GM23338 (cell line): ENCODE data around the gene PHC2. TPM values are rescaled to one million over a fixed set of nuclear protein-coding genes. Genes with fewer than 3 reads are reported as not detected.

ENCODE experiments used
- ATAC-seq: fragments of 200-7000 bp; cut with Tn5 transposase; 3 replicates; pipeline ENCODE4 v1.9.1; 2020
- DNase-seq: peaks from one replicate; pipeline ENCODE4 v3.0.0-alpha.2; 2015; ENCODE audit warnings: low spot score
- H2AFZ ChIP-seq: fragments of 200-600 bp; sonication (generic); 2 replicates; pipeline ENCODE4 v1.8.0; 2016; ENCODE audit warnings: antibody characterized with exemption, mild to moderate bottlenecking, moderate library complexity
- H3F3A ChIP-seq: fragments of 200-600 bp; sonication (generic); replicated peaks from 2 replicates; pipeline ENCODE4 v1.8.0; 2017; ENCODE audit warnings: antibody characterized with exemption, mixed run types, low read depth
- H3K27ac ChIP-seq: fragments of 200-600 bp; sonication (generic); 2 replicates; pipeline ENCODE4 v1.6.1; 2016; ENCODE audit warnings: low read depth
- H3K27me3 ChIP-seq: fragments of 200-600 bp; sonication (generic); 2 replicates; pipeline ENCODE4 v1.8.0; 2016; ENCODE audit warnings: mild to moderate bottlenecking, mixed run types, moderate library complexity; ENCODE audit not compliant: insufficient read depth
- H3K36me3 ChIP-seq: fragments of 200-600 bp; sonication (generic); 2 replicates; pipeline ENCODE4 v1.8.0; 2016; ENCODE audit warnings: mild to moderate bottlenecking; ENCODE audit not compliant: insufficient read depth
- H3K4me1 ChIP-seq: fragments of 200-600 bp; sonication (generic); 2 replicates; pipeline ENCODE4 v1.8.0; 2016; ENCODE audit warnings: mild to moderate bottlenecking, moderate library complexity; ENCODE audit not compliant: insufficient read depth
- H3K4me2 ChIP-seq: fragments of 200-600 bp; sonication (generic); 2 replicates; pipeline ENCODE4 v1.7.1; 2017; ENCODE audit warnings: mixed run types
- H3K4me3 ChIP-seq: fragments of 200-600 bp; sonication (generic); 2 replicates; pipeline ENCODE4 v1.6.1; 2016; ENCODE audit warnings: mixed run types
- H3K79me2 ChIP-seq: fragments of 200-600 bp; sonication (generic); replicated peaks from 2 replicates; pipeline ENCODE4 v1.8.0; 2017; ENCODE audit warnings: mild to moderate bottlenecking; ENCODE audit not compliant: insufficient read depth
- H3K9me2 ChIP-seq: fragments of 200-600 bp; sonication (generic); 2 replicates; pipeline ENCODE4 v1.8.0; 2017; ENCODE audit not compliant: insufficient read depth
- H4K20me1 ChIP-seq: fragments of 200-600 bp; sonication (generic); replicated peaks from 2 replicates; pipeline ENCODE4 v1.8.0; 2017; ENCODE audit warnings: mild to moderate bottlenecking; ENCODE audit not compliant: insufficient read depth
- H3K27ac Mint-ChIP-seq: 2 replicates; pipeline ENCODE4 v1.8.0; 2020; ENCODE audit warnings: inconsistent platforms, mild to moderate bottlenecking, moderate library complexity, mixed read lengths
- H3K27me3 Mint-ChIP-seq: 3 replicates; pipeline ENCODE4 v1.8.0; 2022; ENCODE audit warnings: low read depth, mild to moderate bottlenecking, moderate library complexity, mixed read lengths, inconsistent platforms; ENCODE audit not compliant: insufficient read depth, poor library complexity
- H3K36me3 Mint-ChIP-seq: 3 replicates; pipeline ENCODE4 v1.8.0; 2021; ENCODE audit warnings: low read depth, mild to moderate bottlenecking, inconsistent platforms, moderate library complexity, mixed read lengths
- H3K4me1 Mint-ChIP-seq: 3 replicates; pipeline ENCODE4 v1.8.0; 2020; ENCODE audit warnings: mild to moderate bottlenecking, inconsistent platforms, mixed read lengths
- H3K4me3 Mint-ChIP-seq: 3 replicates; pipeline ENCODE4 v1.8.0; 2021; ENCODE audit warnings: moderate library complexity, mild to moderate bottlenecking, inconsistent platforms, mixed read lengths
- H3K9me3 Mint-ChIP-seq: 3 replicates; pipeline ENCODE4 v1.8.0; 2020; ENCODE audit warnings: moderate library complexity, mild to moderate bottlenecking, inconsistent platforms, mixed read lengths
- ETS1 ChIP-seq: IDR thresholded peaks from 2 replicates; pipeline ENCODE4 v1.6.1; 2016; ENCODE audit warnings: antibody characterized with exemption
- EZH2 ChIP-seq: fragments of 200-600 bp; sonication (generic); IDR thresholded peaks from one replicate; pipeline ENCODE4 v1.8.0; 2017; ENCODE audit warnings: antibody characterized with exemption, mild to moderate bottlenecking, low read depth; ENCODE audit not compliant: unreplicated experiment
- EZH2phosphoT487 ChIP-seq: fragments of 200-600 bp; sonication (generic); IDR thresholded peaks from one replicate; pipeline ENCODE4 v1.8.1; 2018; ENCODE audit warnings: antibody characterized with exemption; ENCODE audit not compliant: unreplicated experiment
- JUNB ChIP-seq: IDR thresholded peaks from one replicate; pipeline ENCODE4 v1.6.1; 2016; ENCODE audit warnings: antibody characterized with exemption; ENCODE audit not compliant: unreplicated experiment
- NANOG ChIP-seq: IDR thresholded peaks from 2 replicates; pipeline ENCODE4 v1.6.1; 2016; ENCODE audit warnings: antibody characterized with exemption, borderline replicate concordance
- POLR2AphosphoS5 ChIP-seq: IDR thresholded peaks from 2 replicates; pipeline ENCODE4 v1.6.1; 2016; ENCODE audit warnings: antibody characterized with exemption, low read depth
- STAT1 ChIP-seq: IDR thresholded peaks from one replicate; pipeline ENCODE4 v1.6.1; 2016; ENCODE audit warnings: antibody characterized with exemption; ENCODE audit not compliant: unreplicated experiment
- ZNF114 ChIP-seq: fragments of 250-450 bp; sonication (Bioruptor Pico); IDR thresholded peaks from 2 replicates; pipeline ENCODE4 v1.5.0; 2020; ENCODE audit warnings: mild to moderate bottlenecking, moderate library complexity
- polyA plus RNA-seq: library from polyadenylated mRNA; unstranded; fragments of >200 nt; fragmentation: Nextera tagmentation; extraction: Ambion mirVana; gene quantifications from 2 replicates; pipeline ENCODE4 v1.2.1, GENCODE V29; 2016
- total RNA-seq: library from RNA; depleted of rRNA; stranded (reverse); fragments of >200 nt; shearing (Covaris generic); gene quantifications from 2 replicates; pipeline ENCODE4 v1.2.3, GENCODE V29; 2014

The PHC2 gene
- total and polyA plus RNA-seq, 2 experiments from 2014 or later: 1.7 to 7.3 TPM

- Mint-ChIP-seq H3K27ac (no peak overlapping the region; the same call in 1 of the 2 replicates), H3K4me1 (peaks cover 36% of the 10 kb centered on the region), H3K36me3 (no peaks in the 10 kb centered on the region; the same call in 2 of the 3 replicates), H3K9me3 (no peaks in the 10 kb centered on the region), H3K4me3 (peak overlapping the region; percentile 79), H3K27me3 (peaks cover 79% of the 10 kb centered on the region)
- peaks cover 25% of the 10 kb centered on the region for H3K4me1 ChIP-seq
- H3K79me2 ChIP-seq: no peaks in the 10 kb centered on the region
- peak; percentile 85 for ATAC-seq
- peak overlapping the region; percentile 87 for H3K4me2 ChIP-seq
- no peak overlapping the region for H3K27ac ChIP-seq
- peaks cover 95% of the 10 kb centered on the region for H3K27me3 ChIP-seq
- TF ChIP-seq NANOG (no peak), EZH2 (peak; percentile 62), ETS1 (0 out of 2 replicates have a peak, but pooled peaks have one; percentile 15), POLR2AphosphoS5 (peak; percentile 45)
- no peaks in the 10 kb centered on the region for H3K36me3 ChIP-seq
- H4K20me1 ChIP-seq: peaks cover 32% of the 10 kb centered on the region
- peak overlapping the region; percentile 88; the same call in 1 of the 2 replicates for H2AFZ ChIP-seq
- DNase-seq: peak; percentile 87
- peaks cover 12% of the 10 kb centered on the region for H3F3A ChIP-seq
- H3K4me3 ChIP-seq: peak overlapping the region; percentile 67
- H3K9me2 ChIP-seq: no peaks in the 10 kb centered on the region
Observed at GRCh38 chr1:33349778-33350610, 80.9 kb downstream of the PHC2 start.

GRCh38 chr1:33349081-33349759 is 81.7 kb downstream of the PHC2 start:
- H3K4me1 Mint-ChIP-seq: peaks cover 36% of the 10 kb centered on the region
- H3K4me3 ChIP-seq: peak overlapping the region; percentile 54
- peak overlapping the region; percentile 65 for H3K4me3 Mint-ChIP-seq

GRCh38 chr1:33348676-33349080 is 82.2 kb downstream of the PHC2 start:
- Mint-ChIP-seq H3K27me3 (peaks cover 69% of the 10 kb centered on the region), H3K36me3 (no peaks in the 10 kb centered on the region; the same call in 2 of the 3 replicates), H3K4me3 (peak overlapping the region; percentile 65), H3K27ac (no peak overlapping the region), H3K9me3 (no peaks in the 10 kb centered on the region), H3K4me1 (peaks cover 39% of the 10 kb centered on the region)
- H4K20me1 ChIP-seq: peaks cover 32% of the 10 kb centered on the region
- no peak for TF ChIP-seq JUNB
- no peak for TF ChIP-seq EZH2phosphoT487
- no peak for TF ChIP-seq STAT1
- no peak overlapping the region for H3K27ac ChIP-seq
- no peak overlapping the region for H2AFZ ChIP-seq
- H3K4me2 ChIP-seq: peak overlapping the region; percentile 81
- peaks cover 95% of the 10 kb centered on the region for H3K27me3 ChIP-seq
- DNase-seq (no peak), ATAC-seq (no peak)
- H3K4me3 ChIP-seq: peak overlapping the region; percentile 54
- no peaks in the 10 kb centered on the region for H3K79me2 ChIP-seq
- peaks cover 25% of the 10 kb centered on the region for H3K4me1 ChIP-seq
- H3K36me3 ChIP-seq: no peaks in the 10 kb centered on the region
- no peaks in the 10 kb centered on the region for H3K9me2 ChIP-seq
- H3F3A ChIP-seq: peaks cover 12% of the 10 kb centered on the region

More at GRCh38 chr1:33349081-33349759, 81.7 kb downstream of the PHC2 start:
- Histone ChIP-seq H2AFZ (no peak overlapping the region; the same call in 1 of the 2 replicates), H3K4me2 (peak overlapping the region; percentile 81), H3K36me3 (no peaks in the 10 kb centered on the region), H3K27me3 (peaks cover 95% of the 10 kb centered on the region), H3F3A (peaks cover 12% of the 10 kb centered on the region), H3K27ac (no peak overlapping the region), H3K79me2 (no peaks in the 10 kb centered on the region), H3K9me2 (no peaks in the 10 kb centered on the region), H4K20me1 (peaks cover 32% of the 10 kb centered on the region), H3K4me1 (peaks cover 25% of the 10 kb centered on the region)
- ATAC-seq: peak; percentile 38
- H3K27ac Mint-ChIP-seq: no peak overlapping the region
- H3K27me3 Mint-ChIP-seq: peaks cover 74% of the 10 kb centered on the region
- DNase-seq: peak; percentile 61
- no peak for TF ChIP-seq ZNF114 (CRISPR knock-in tag)
- TF ChIP-seq EZH2: peak; percentile 89
- H3K36me3 Mint-ChIP-seq: no peaks in the 10 kb centered on the region; the same call in 2 of the 3 replicates
- H3K9me3 Mint-ChIP-seq: no peaks in the 10 kb centered on the region
